HUES6 (cell line): ENCODE results near the gene ZCCHC24.
"Not testable (repeated sequence)": the region's sequence is repeated elsewhere in the genome, so short reads cannot be mapped to it uniquely, and the experiment has no call there.

Experiments used
- H3K27ac ChIP-seq: 2 replicates; pipeline ENCODE4 v1.7.0; 2013; ENCODE audit warnings: low read depth, mild to moderate bottlenecking, low read length, inconsistent platforms
- H3K27me3 ChIP-seq: 2 replicates; pipeline ENCODE4 v1.6.1; 2013; ENCODE audit warnings: low read length; ENCODE audit not compliant: control insufficient read depth, insufficient read depth
- H3K36me3 ChIP-seq: 2 replicates; pipeline ENCODE4 v1.6.1; 2013; ENCODE audit warnings: low read length; ENCODE audit not compliant: control insufficient read depth, insufficient read depth
- H3K4me1 ChIP-seq: 2 replicates; pipeline ENCODE4 v1.6.1; 2013; ENCODE audit warnings: low read length; ENCODE audit not compliant: control insufficient read depth, insufficient read depth
- H3K4me3 ChIP-seq: 2 replicates; pipeline ENCODE4 v1.5.1; 2013; ENCODE audit warnings: low read depth, low read length
- H3K9ac ChIP-seq: one replicate; pipeline ENCODE4 v1.6.1; 2013; ENCODE audit warnings: mild to moderate bottlenecking, low read length
- H3K9me3 ChIP-seq: 2 replicates; pipeline ENCODE4 v1.6.1; 2013; ENCODE audit warnings: low read depth, low read length; ENCODE audit not compliant: control insufficient read depth, insufficient read depth

Gene ZCCHC24

DNA sequence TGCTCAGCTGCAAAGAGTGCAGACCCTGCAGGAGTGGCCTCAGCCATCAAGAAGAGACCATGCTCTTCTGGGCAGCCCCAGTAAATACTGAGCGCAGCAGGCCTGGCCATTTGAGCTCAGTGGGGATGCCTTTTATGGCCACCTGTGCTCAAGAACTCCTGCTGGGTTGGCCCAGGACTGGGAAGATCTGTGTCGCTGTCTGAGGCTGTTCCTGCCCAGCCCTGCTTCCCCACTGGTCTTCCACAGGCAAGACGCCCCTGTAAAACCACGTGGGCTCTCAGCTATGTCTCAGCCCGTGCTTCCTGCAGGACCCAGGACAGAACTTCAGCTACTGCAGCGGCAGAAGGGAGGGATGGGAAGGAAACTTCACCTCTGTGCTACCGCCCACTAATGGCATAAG, 108.7 kb downstream of the ZCCHC24 start:
- peaks cover 15% of the 10 kb centered on the region; the same call in 1 of the 2 replicates for H3K4me1 ChIP-seq
- no peak overlapping the region for H3K9ac ChIP-seq
- no peaks in the 10 kb centered on the region for H3K36me3 ChIP-seq
- H3K4me3 ChIP-seq = no peak overlapping the region
- H3K27me3 ChIP-seq = no peaks in the 10 kb centered on the region
- no peak overlapping the region for H3K27ac ChIP-seq
- H3K9me3 ChIP-seq = peaks cover 5% of the 10 kb centered on the region; the same call in 1 of the 2 replicates

DNA sequence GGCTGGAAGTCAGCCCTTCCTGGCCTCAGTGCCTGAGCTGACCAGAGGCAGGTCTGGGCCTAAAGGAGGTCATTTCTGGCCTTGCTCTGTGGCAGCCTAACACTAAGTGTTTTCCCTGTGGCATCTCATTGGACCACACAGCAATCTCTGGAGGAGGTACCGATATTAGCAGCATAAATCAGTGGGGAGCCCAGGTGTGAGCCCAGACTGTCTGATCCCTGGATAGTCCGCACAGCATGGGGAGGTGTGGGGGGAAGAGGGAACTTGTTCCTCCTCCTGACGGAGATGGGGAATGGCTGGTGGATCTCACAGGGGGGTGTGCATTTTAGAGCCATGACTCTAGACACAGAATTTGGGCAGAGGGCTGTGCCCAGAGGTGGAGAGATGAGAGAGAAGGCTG, 109.1 kb downstream of the ZCCHC24 start:
- no peaks in the 10 kb centered on the region for H3K36me3 ChIP-seq
- H3K9ac ChIP-seq = peak overlapping the region; percentile 46
- no peak overlapping the region for H3K27ac ChIP-seq

DNA sequence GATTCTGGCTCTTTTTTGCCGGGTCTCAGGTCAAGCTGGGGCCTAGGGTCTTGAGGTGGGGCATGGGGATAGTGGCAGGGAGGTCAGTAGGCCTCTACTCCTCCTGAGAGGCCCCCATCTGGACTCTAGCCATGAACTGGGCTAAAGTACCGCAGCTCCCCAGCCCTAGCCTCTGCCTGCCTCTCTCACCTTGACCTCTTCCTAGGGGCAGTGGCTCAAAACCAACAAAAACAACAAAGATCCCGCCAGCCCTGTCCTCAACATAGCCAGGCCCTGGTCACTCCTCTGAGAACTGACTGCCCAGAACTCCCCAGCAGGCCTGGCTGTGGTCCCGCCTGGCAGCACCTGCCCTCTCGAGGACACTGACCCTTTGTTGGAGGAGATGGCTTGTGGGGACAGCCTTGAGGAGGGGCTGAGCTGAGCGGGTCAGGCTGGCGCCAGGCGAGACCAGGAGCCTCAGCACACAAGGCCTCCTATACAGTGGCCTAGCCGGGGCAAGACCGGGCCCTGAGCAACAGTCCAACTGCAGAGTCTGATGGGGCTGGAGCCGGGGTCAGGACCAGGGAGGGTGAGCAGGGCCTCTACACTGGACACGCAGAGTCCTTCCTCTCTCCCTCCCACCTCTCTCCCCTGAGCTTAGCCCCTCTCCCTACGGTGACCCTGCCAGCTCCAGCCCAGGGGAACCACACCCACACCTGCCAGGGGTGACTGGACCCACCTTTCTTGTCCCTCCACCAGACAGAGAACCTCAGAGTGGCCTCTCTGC, 109.8 kb downstream of the ZCCHC24 start:
- Histone ChIP-seq H3K4me3 (no peak overlapping the region), H3K36me3 (no peaks in the 10 kb centered on the region), H3K27ac (no peak overlapping the region), H3K9me3 (peaks cover 5% of the 10 kb centered on the region; the same call in 1 of the 2 replicates), H3K27me3 (no peaks in the 10 kb centered on the region), H3K4me1 (peaks cover 15% of the 10 kb centered on the region; the same call in 1 of the 2 replicates), H3K9ac (peak overlapping the region; percentile 46)

More for the DNA sequence above, 109.1 kb downstream of the ZCCHC24 start:
- Histone ChIP-seq H3K4me1 (peaks cover 15% of the 10 kb centered on the region; the same call in 1 of the 2 replicates), H3K4me3 (no peak overlapping the region), H3K9me3 (peaks cover 5% of the 10 kb centered on the region; the same call in 1 of the 2 replicates), H3K27me3 (no peaks in the 10 kb centered on the region)

DNA sequence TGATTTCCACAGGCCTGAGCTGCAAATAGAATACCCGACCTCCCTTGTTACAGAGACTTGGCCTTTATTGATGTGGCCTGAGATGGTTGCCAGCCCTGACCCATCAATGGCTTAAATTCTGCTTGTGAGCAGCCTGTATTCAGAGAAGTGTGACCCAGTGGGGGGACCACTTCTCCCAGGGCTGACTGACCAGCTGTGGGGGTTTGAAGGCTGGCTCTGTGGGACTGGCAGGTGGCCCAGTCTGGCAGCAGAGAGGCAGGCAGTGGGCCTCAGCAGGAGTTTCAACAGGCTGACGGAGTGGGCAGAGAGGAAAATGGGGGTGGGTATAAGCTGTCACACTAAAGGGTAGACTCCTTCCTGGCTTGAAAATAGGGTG, 110.3 kb downstream of the ZCCHC24 start:
- H3K4me1 ChIP-seq = peaks cover 15% of the 10 kb centered on the region; the same call in 1 of the 2 replicates
- no peaks in the 10 kb centered on the region for H3K36me3 ChIP-seq
- H3K4me3 ChIP-seq = no peak overlapping the region
- H3K27ac ChIP-seq = no peak overlapping the region
- no peak overlapping the region for H3K9ac ChIP-seq
- H3K9me3 ChIP-seq = peaks cover 5% of the 10 kb centered on the region; the same call in 1 of the 2 replicates
- H3K27me3 ChIP-seq = no peaks in the 10 kb centered on the region

DNA sequence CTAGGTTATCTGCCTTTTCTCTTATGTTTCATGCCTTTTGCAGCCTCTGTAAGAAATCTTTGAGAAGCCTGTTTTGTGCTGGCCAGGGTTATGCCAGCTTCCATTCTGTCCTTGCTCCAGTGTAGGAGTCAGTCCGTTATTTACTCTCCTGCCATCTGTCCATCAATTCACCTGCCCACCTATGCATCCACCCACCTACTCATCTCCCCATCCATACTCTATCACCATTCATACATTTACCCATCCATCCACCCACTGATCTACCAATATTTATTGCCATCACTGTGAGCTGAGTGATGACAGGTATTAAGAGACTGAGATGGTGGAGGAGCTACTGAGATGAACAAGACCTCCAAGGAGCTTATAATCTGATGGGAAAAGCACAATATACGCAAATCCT, 110.9 kb downstream of the ZCCHC24 start:
- Histone ChIP-seq H3K4me1 (peaks cover 15% of the 10 kb centered on the region; the same call in 1 of the 2 replicates), H3K27ac (no peak overlapping the region), H3K4me3 (no peak overlapping the region), H3K9me3 (peaks cover 5% of the 10 kb centered on the region; the same call in 1 of the 2 replicates), H3K36me3 (no peaks in the 10 kb centered on the region), H3K9ac (no peak overlapping the region), H3K27me3 (no peaks in the 10 kb centered on the region)

DNA sequence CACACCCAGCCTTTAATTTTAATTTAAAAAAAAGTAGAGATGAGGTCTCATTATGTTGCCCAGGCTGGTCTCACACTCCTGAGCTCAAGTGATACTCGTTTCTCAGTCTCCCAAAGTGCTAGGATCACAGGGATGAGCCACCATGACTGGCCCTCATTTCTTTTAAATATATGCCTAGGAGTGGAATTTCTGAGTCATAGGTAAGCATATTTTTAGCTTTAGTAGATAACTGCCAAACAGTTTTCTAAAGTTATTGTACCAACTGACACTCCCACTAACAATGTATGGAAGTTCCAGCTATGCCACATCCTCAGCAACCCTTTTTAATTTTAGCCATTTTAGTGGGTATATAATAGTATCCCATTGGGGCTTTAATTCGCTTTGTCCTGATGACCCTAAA, 111.9 kb downstream of the ZCCHC24 start:
- H3K9ac ChIP-seq = no peak overlapping the region

DNA sequence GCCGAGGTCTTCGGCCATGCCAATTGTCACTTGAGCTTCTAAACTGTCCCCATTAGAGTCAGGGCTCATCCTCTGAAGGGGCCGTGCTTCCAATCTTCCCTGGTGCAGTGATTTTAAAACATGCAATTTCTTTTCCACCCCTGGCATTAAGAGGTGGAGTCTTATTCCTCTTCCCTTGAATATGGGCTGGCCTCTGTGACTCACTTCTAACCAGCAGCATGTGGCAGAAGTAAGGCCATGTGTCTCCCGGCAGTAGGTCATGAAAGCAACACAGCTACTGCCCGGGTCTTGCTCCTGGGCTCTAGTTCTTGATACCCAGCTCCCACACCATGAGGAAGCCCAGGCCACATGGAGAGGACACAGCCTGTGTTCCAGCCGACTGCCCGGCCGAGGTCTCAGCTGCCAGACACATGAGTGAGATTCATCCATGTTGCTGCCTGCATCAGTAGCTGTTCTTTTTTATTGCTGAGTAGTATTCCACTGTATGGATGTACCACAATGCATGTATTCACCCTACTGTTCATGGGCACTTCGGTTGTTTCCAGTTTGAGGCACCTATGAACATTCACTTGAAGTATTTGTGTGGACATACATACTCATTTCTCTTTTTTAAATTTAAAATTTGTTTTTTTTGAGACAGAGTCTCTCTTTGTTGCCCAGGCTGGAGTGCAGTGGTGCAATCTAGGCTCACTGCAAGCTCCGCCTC, 112.7 kb downstream of the ZCCHC24 start:
- peaks cover 15% of the 10 kb centered on the region; the same call in 1 of the 2 replicates for H3K4me1 ChIP-seq
- not testable (repeated sequence) for H3K9me3 ChIP-seq, H3K36me3 ChIP-seq, H3K27me3 ChIP-seq, H3K9ac ChIP-seq, H3K4me3 ChIP-seq, H3K27ac ChIP-seq

More for the DNA sequence above, 111.9 kb downstream of the ZCCHC24 start:
- Histone ChIP-seq H3K27me3 (no peaks in the 10 kb centered on the region), H3K4me3 (no peak overlapping the region), H3K36me3 (no peaks in the 10 kb centered on the region), H3K9me3 (peaks cover 5% of the 10 kb centered on the region; the same call in 1 of the 2 replicates), H3K27ac (no peak overlapping the region), H3K4me1 (peaks cover 15% of the 10 kb centered on the region; the same call in 1 of the 2 replicates)
